Common myeloid progenitor, CD34-positive (primary cell): ENCODE results near the gene PPFIBP2.
A peak's percentile ranks its signal among the peaks of the same experiment; 100 is the strongest.

Experiments
- CTCF ChIA-PET: fragments of 350-600 bp; sonication (Branson Sonifier 250); formaldehyde crosslinking; loops from one replicate; lab custom pipeline; 2021; ENCODE audit warnings: antibody characterized with exemption; lab: Charles Lee
- POLR2A ChIA-PET: fragments of 350-600 bp; sonication (Branson Sonifier 250); formaldehyde crosslinking; loops from one replicate; lab custom pipeline; 2021; ENCODE audit warnings: antibody characterized with exemption; lab: Charles Lee
- DNase-seq, 3 donors: peaks; one replicate each; pipeline versions ENCODE4 v3.0.0 to v3.0.0-alpha.2; 2013
- H3K27ac ChIP-seq, 2 experiments: 1 replicate in 1 of 2; 2 replicates in 1 of 2; pipeline ENCODE4 v1.7.0; 2013; ENCODE audit warnings: inconsistent platforms in 2 of 2, low read length in 2 of 2, mild to moderate bottlenecking in 2 of 2, low read depth in 1 of 2, moderate library complexity in 1 of 2; ENCODE audit not compliant: severe bottlenecking in 2 of 2, insufficient read depth in 1 of 2, poor library complexity in 1 of 2
- H3K27me3 ChIP-seq, 5 experiments: replicated peaks in 2 of 5; 1 replicate in 3 of 5; 2 replicates in 2 of 5; pipeline versions ENCODE4 v1.6.1 to v1.7.0; 2013; ENCODE audit warnings: low read length in 4 of 5, mild to moderate bottlenecking in 2 of 5, moderate library complexity in 2 of 5, inconsistent platforms in 1 of 5; ENCODE audit not compliant: insufficient read depth in 5 of 5, control insufficient read depth in 4 of 5
- H3K36me3 ChIP-seq, 4 experiments: 1 replicate in 2 of 4; 2 replicates in 2 of 4; pipeline versions ENCODE4 v1.6.1 to v1.7.0; 2013; ENCODE audit warnings: low read length in 3 of 4, control low read depth in 1 of 4, mild to moderate bottlenecking in 1 of 4; ENCODE audit not compliant: control insufficient read depth in 4 of 4, insufficient read depth in 4 of 4
- H3K4me1 ChIP-seq, 4 experiments: 1 replicate in 3 of 4; 2 replicates in 1 of 4; pipeline versions ENCODE4 v1.6.1 to v1.7.1; 2013; ENCODE audit warnings: low read length in 3 of 4, mild to moderate bottlenecking in 3 of 4, control low read depth in 1 of 4, inconsistent platforms in 1 of 4, moderate library complexity in 1 of 4; ENCODE audit not compliant: control insufficient read depth in 4 of 4, insufficient read depth in 4 of 4; ENCODE audit errors: control extremely low read depth in 1 of 4
- H3K4me3 ChIP-seq, 7 experiments: 1 replicate in 4 of 7; 2 replicates in 3 of 7; pipeline versions ENCODE4 v1.5.1 to v1.7.0; 2013; ENCODE audit warnings: mild to moderate bottlenecking in 7 of 7, low read length in 6 of 7, moderate library complexity in 6 of 7, inconsistent platforms in 2 of 7, low read depth in 2 of 7, control low read depth in 1 of 7; ENCODE audit not compliant: insufficient read depth in 4 of 7, control insufficient read depth in 1 of 7; ENCODE audit errors: extremely low read depth in 1 of 7
- H3K9me3 ChIP-seq, 5 experiments: 1 replicate in 4 of 5; 2 replicates in 1 of 5; pipeline versions ENCODE4 v1.6.1 to v1.7.1; 2013; ENCODE audit warnings: low read length in 4 of 5, mild to moderate bottlenecking in 2 of 5, inconsistent platforms in 1 of 5, low read depth in 1 of 5, moderate library complexity in 1 of 5; ENCODE audit not compliant: control insufficient read depth in 4 of 5, insufficient read depth in 2 of 5; ENCODE audit errors: control extremely low read depth in 1 of 5
- WGBS: methylation state at CpG from one replicate; pipeline ENCODE4 v1.1.5; 2013; ENCODE audit not compliant: insufficient coverage; 5-methylcytosine and 5-hydroxymethylcytosine counted together

PPFIBP2 gene

DNA sequence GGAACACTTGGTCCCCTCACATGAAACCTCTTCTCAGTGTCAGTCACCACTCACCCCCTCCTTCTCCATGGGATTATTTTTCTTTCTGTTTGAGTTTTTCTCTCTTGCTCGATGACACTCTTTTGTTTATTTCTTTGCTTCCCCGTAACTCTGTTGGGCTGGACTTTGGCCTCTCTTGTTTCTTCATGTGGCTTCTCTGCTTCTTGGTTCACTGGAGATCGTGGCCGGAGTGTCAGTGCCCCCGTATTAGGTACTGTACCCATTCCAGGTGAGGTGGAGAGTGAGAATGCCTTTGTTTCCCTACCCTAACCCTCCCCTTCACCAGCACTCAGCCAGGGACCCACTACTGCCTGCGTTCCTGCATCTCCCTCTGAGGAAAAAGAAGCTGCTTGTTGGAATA lies 127.0 kb downstream of the PPFIBP2 start:
- ChIA-PET POLR2A (no interaction called here), CTCF (no interaction called here)
- Histone ChIP-seq H3K9me3 (no peaks in the 10 kb centered on the region), H3K27ac (no peak overlapping the region), H3K4me1 (no peaks in the 10 kb centered on the region), H3K27me3 (peaks cover 0 to 18% (median 6%) of the 10 kb centered on the region in 5 experiments), H3K4me3 (no peak overlapping the region), H3K36me3 (peaks cover 0 to 4% (median 0%) of the 10 kb centered on the region in 4 experiments)
- WGBS: 92% methylated on average over 3 of the region's 6 CpGs
- DNase-seq: no peak

DNA sequence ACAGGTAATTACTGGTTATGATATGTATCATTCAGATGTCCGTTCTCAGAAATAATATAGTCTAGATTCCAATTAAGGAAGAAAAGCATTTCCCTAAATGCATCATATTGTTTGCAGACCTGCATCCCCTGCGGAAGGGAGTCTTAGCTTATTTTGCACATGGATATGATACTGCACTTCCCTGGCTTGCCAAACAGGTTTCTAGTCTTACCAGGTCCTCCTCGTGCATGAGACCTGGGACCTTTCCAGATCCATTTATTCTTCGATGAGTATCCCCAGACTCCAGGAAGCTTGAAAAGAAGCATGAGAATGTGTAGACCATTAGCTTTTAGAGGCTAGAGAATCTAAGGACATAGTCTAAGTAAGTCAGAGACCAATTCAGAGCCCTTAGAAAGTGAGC lies 128.9 kb downstream of the PPFIBP2 start:
- Histone ChIP-seq H3K27ac (no peak overlapping the region), H3K4me1 (no peaks in the 10 kb centered on the region), H3K9me3 (no peaks in the 10 kb centered on the region), H3K27me3 (peaks cover 0 to 16% (median 6%) of the 10 kb centered on the region in 5 experiments), H3K4me3 (no peak overlapping the region), H3K36me3 (peaks cover 0 to 4% (median 0%) of the 10 kb centered on the region in 4 experiments)
- 89% methylated on average over 3 of the region's 4 CpGs for WGBS
- CTCF ChIA-PET: interaction anchor here (0.7 to 1.6 kb wide), 2 partner anchors 10 to 13 kb away, joined by 3 to 5 read pairs; no protein-coding TSS in a partner anchor
- no peak for DNase-seq
- POLR2A ChIA-PET: no interaction called here

DNA sequence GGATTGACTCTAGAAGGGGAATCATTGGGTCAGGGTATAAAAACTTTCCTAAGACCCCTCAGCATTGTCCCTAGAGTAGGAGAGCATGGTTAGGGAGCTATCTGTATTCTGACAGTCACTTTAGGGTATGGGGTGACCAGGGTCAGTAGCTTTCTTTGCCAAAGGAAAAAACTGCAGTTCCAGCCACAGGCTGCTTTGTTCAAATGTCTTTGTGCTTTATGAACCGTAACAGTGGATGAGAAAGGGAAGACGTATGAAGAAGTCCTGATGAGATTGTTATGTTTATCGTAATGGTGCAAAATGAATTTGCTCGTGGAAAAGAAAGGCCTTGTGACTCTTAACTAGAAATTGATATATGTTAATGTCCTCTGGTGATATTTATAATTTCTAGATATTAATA lies 129.5 kb downstream of the PPFIBP2 start:
- ChIA-PET CTCF (interaction anchor here (0.7 to 1.6 kb wide), 2 partner anchors 9 to 12 kb away, joined by 3 to 5 read pairs; no protein-coding TSS in a partner anchor), POLR2A (no interaction called here)
- Histone ChIP-seq H3K27me3 (peaks cover 0 to 19% (median 6%) of the 10 kb centered on the region in 5 experiments), H3K36me3 (peaks cover 0 to 4% (median 0%) of the 10 kb centered on the region in 4 experiments), H3K27ac (no peak overlapping the region), H3K4me1 (no peaks in the 10 kb centered on the region), H3K4me3 (no peak overlapping the region), H3K9me3 (no peaks in the 10 kb centered on the region)
- DNase-seq: no peak
- WGBS: 100% methylated on average over 3 of the region's 4 CpGs

DNA sequence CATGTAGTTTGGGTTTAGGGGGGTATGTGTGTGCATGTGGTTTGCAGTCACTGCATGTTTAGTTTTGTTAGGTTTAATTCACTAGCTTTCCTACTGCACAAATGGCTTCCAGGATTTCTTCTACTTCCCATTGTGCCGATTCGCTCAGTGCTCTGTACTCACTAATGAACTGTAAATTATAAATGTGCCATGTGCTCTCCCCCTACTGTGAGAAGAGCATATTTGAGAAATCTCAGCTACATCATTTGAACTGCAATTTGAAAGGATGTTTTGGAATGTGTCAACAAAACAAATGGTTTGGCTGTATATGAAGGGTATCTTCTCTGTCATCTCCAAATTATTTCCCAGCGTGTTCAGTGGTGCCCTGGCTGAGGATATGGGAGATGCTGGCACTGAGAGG lies 131.4 kb downstream of the PPFIBP2 start:
- Histone ChIP-seq H3K9me3 (no peaks in the 10 kb centered on the region), H3K27me3 (peaks cover 0 to 36% (median 10%) of the 10 kb centered on the region in 5 experiments), H3K4me1 (no peaks in the 10 kb centered on the region), H3K27ac (no peak overlapping the region), H3K36me3 (peaks cover 0 to 4% (median 0%) of the 10 kb centered on the region in 4 experiments), H3K4me3 (no peak overlapping the region)
- POLR2A ChIA-PET: no interaction called here
- WGBS: 100% methylated on average over 1 of the region's 3 CpGs
- CTCF ChIA-PET: interaction anchor here (1.1 kb wide), 1 partner anchor 9 kb away, joined by 3 read pairs; no protein-coding TSS in a partner anchor
- DNase-seq: no peak

DNA sequence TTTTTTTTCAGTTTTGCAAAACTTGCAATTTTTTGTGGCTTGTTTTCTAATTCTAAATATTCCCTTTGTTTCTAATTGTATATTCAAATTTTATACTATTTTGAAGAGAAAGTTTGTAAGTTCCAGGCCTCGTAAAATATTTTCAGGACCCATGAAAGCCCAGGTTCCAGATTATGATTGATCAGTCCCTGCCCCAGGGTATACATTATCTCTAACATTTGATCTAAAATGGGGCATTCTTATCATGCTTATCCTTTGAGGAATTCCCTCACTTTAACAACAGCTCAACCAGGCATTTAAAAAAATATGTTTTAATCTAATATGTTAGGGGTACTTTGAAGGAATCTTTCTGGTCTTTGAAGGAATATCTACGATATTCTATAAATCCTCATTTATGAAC lies 133.1 kb downstream of the PPFIBP2 start:
- Histone ChIP-seq H3K4me3 (no peak overlapping the region), H3K27me3 (peaks cover 0 to 40% (median 11%) of the 10 kb centered on the region in 5 experiments), H3K9me3 (no peaks in the 10 kb centered on the region), H3K4me1 (peaks cover 0 to 12% (median 5%) of the 10 kb centered on the region in 4 experiments), H3K36me3 (peaks cover 0 to 2% (median 0%) of the 10 kb centered on the region in 4 experiments), H3K27ac (no peak overlapping the region)
- WGBS: no CpG with 5 or more reads among the region's 2 CpGs
- ChIA-PET POLR2A (no interaction called here), CTCF (interaction anchor here (0.7 kb wide), 1 partner anchor 9 kb away, joined by 3 read pairs; no protein-coding TSS in a partner anchor)
- DNase-seq: no peak

DNA sequence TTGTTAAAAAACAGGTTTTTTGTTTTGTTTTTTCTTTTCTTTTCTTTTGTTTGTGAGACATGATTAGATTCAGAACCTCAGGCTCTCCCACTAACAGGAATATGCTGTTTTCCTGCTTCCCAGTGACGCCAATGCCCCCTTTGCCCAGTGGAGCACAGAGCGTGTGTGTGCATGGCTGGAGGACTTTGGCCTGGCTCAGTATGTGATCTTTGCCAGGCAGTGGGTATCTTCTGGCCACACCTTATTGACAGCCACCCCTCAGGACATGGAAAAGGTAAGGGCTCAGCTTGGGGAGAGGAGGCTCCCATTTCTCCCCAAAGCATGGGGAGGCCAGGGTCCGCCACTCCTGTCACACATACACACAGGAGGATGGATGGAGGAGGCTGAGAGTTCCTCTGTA lies 134.5 kb downstream of the PPFIBP2 start:
- no peaks in the 10 kb centered on the region for H3K36me3 ChIP-seq

DNA sequence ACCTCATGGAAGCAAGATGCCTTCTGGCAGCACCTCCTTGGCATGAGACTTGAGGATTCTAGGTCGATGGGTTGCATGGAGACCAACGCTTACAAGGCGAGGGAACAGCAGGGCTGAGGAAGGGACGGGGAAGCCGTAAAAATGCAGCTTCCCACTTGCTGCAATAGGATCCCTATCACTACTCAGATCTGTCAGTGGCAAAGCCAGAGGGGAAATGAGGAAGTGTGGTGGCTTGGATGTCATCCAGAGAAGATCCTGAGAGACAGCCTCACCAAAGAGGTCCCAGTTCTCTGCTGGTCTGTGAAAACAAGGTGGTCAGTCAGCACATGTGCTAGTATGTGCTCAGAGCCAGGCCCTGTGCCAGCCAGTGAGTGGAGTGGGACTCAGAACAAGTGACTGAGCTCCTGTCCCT lies 137.3 kb downstream of the PPFIBP2 start:
- ChIA-PET POLR2A (no interaction called here), CTCF (interaction anchor here (1.1 to 1.4 kb wide), 2 partner anchors 12 to 143 kb away, joined by 3 read pairs; no protein-coding TSS in a partner anchor)
- Histone ChIP-seq H3K9me3 (no peaks in the 10 kb centered on the region), H3K27ac (no peak overlapping the region), H3K27me3 (peaks cover 0 to 71% (median 17%) of the 10 kb centered on the region in 5 experiments), H3K36me3 (no peaks in the 10 kb centered on the region), H3K4me3 (no peak overlapping the region), H3K4me1 (peaks cover 0 to 12% (median 5%) of the 10 kb centered on the region in 4 experiments)
- peak; percentile 47 to 64 (median 60) for DNase-seq
- WGBS: 0% methylated on average over 3 of the region's 5 CpGs

More for the DNA sequence above, 134.5 kb downstream of the PPFIBP2 start:
- DNase-seq: no peak
- peaks cover 0 to 12% (median 5%) of the 10 kb centered on the region in 4 experiments for H3K4me1 ChIP-seq
- WGBS: 100% methylated on average over 2 of the region's 3 CpGs
- no peaks in the 10 kb centered on the region for H3K9me3 ChIP-seq
- ChIA-PET CTCF (interaction anchor here (0.9 to 1.3 kb wide), 4 partner anchors 9 to 61 kb away, joined by 3 to 5 read pairs (median 3); no protein-coding TSS in a partner anchor), POLR2A (no interaction called here)
- no peak overlapping the region for H3K27ac ChIP-seq
- H3K4me3 ChIP-seq: no peak overlapping the region
- H3K27me3 ChIP-seq: peaks cover 0 to 51% (median 14%) of the 10 kb centered on the region in 5 experiments
